Measurements from ENCODE around the gene VMP1.
"Not testable (repeated sequence)": the region's sequence is repeated elsewhere in the genome, so short reads cannot be mapped to it uniquely, and the experiment has no call there.

VMP1 gene

GRCh38 chr17:59753522-59754467 is 46.3 kb downstream of the VMP1 start:
- no peak for DNase-seq (ENCODE audit: extremely low read depth in 1 of 2, low read depth in 1 of 2)

GRCh38 chr17:59754552-59754951 is 47.1 kb downstream of the VMP1 start:
- DNase-seq (ENCODE audit: extremely low read depth in 1 of 2, low read depth in 1 of 2): no peak

- not testable (repeated sequence) for DNase-seq (ENCODE audit: extremely low read depth in 1 of 2, low read depth in 1 of 2)
Observed at GRCh38 chr17:59755069-59755468, 47.6 kb downstream of the VMP1 start.

GRCh38 chr17:59756236-59756818 is 48.9 kb downstream of the VMP1 start:
- no peak for DNase-seq (ENCODE audit: extremely low read depth in 1 of 2, low read depth in 1 of 2)

- no peak for DNase-seq (ENCODE audit: extremely low read depth in 1 of 2, low read depth in 1 of 2)
Observed at GRCh38 chr17:59757043-59757442, 49.6 kb downstream of the VMP1 start.

GRCh38 chr17:59757470-59757869 is 50.0 kb downstream of the VMP1 start:
- DNase-seq (ENCODE audit: extremely low read depth in 1 of 2, low read depth in 1 of 2): no peak

- DNase-seq (ENCODE audit: extremely low read depth in 1 of 2, low read depth in 1 of 2): no peak
Observed at GRCh38 chr17:59757881-59758385, 50.5 kb downstream of the VMP1 start.

- DNase-seq (ENCODE audit: extremely low read depth in 1 of 2, low read depth in 1 of 2): not testable (repeated sequence)
Observed at GRCh38 chr17:59758998-59759651, 51.7 kb downstream of the VMP1 start.

- no peak for DNase-seq (ENCODE audit: extremely low read depth in 1 of 2, low read depth in 1 of 2)
Observed at GRCh38 chr17:59760160-59760559, 52.7 kb downstream of the VMP1 start.

GRCh38 chr17:59761385-59762048 is 54.1 kb downstream of the VMP1 start:
- DNase-seq (ENCODE audit: extremely low read depth in 1 of 2, low read depth in 1 of 2): no peak

GRCh38 chr17:59762049-59762823 is 54.8 kb downstream of the VMP1 start:
- DNase-seq (ENCODE audit: extremely low read depth in 1 of 2, low read depth in 1 of 2): no peak

- DNase-seq (ENCODE audit: extremely low read depth in 1 of 2, low read depth in 1 of 2): no peak
Observed at GRCh38 chr17:59762824-59763374, 55.4 kb downstream of the VMP1 start.

GRCh38 chr17:59763861-59764260 is 56.4 kb downstream of the VMP1 start:
- no peak for DNase-seq (ENCODE audit: extremely low read depth in 1 of 2, low read depth in 1 of 2)

- DNase-seq (ENCODE audit: extremely low read depth in 1 of 2, low read depth in 1 of 2): no peak
Observed at GRCh38 chr17:59764292-59764741, 56.9 kb downstream of the VMP1 start.

- no peak for DNase-seq (ENCODE audit: extremely low read depth in 1 of 2, low read depth in 1 of 2)
Observed at GRCh38 chr17:59765038-59765437, 57.6 kb downstream of the VMP1 start.

- DNase-seq (ENCODE audit: extremely low read depth in 1 of 2, low read depth in 1 of 2): no peak
Observed at GRCh38 chr17:59766491-59766890, 59.0 kb downstream of the VMP1 start.

GRCh38 chr17:59767176-59767575 is 59.7 kb downstream of the VMP1 start:
- no peak for DNase-seq (ENCODE audit: extremely low read depth in 1 of 2, low read depth in 1 of 2)

GRCh38 chr17:59769887-59770286 is 62.4 kb downstream of the VMP1 start:
- no peak for DNase-seq (ENCODE audit: extremely low read depth in 1 of 2, low read depth in 1 of 2)

GRCh38 chr17:59771093-59771492 is 63.6 kb downstream of the VMP1 start:
- no peak for DNase-seq (ENCODE audit: extremely low read depth in 1 of 2, low read depth in 1 of 2)
